ENCODE measurements around the gene NDUFAF8.

The NDUFAF8 gene

DNA sequence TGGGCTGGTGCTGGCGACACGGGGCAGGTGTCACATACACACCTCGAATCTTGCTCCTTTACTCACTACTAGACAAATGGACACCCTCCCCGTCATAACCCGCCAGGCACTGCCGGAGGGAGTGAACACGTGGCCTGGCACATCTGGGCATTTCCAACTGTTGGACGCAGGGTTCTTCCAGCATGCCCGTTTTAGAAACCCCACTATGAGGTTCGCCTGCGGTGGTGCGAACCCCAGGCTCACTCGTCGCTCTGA is 9.5 kb upstream of the NDUFAF8 start:
- TF ChIP-seq, protein P1, sequence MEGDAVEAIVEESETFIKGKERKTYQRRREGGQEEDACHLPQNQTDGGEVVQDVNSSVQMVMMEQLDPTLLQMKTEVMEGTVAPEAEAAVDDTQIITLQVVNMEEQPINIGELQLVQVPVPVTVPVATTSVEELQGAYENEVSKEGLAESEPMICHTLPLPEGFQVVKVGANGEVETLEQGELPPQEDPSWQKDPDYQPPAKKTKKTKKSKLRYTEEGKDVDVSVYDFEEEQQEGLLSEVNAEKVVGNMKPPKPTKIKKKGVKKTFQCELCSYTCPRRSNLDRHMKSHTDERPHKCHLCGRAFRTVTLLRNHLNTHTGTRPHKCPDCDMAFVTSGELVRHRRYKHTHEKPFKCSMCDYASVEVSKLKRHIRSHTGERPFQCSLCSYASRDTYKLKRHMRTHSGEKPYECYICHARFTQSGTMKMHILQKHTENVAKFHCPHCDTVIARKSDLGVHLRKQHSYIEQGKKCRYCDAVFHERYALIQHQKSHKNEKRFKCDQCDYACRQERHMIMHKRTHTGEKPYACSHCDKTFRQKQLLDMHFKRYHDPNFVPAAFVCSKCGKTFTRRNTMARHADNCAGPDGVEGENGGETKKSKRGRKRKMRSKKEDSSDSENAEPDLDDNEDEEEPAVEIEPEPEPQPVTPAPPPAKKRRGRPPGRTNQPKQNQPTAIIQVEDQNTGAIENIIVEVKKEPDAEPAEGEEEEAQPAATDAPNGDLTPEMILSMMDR (IDR thresholded peaks at IDR 0.05; ENCODE audit: insufficient read depth, low read length, poor library complexity, severe bottlenecking) = no peak
- H3K36me3 ChIP-seq (ENCODE audit: control insufficient read depth, insufficient read depth, low read length) = peaks cover 21% of the 10 kb centered on the region
- DNase-seq (ENCODE audit: extremely low read depth, insufficient read length) = peak; percentile 13
- H3K27me3 ChIP-seq (replicated peaks; ENCODE audit: control insufficient read depth, insufficient read depth, low read length) = no peaks in the 10 kb centered on the region
- no peak overlapping the region for H3K4me3 ChIP-seq (replicated peaks; ENCODE audit: low read depth, low read length)

DNA sequence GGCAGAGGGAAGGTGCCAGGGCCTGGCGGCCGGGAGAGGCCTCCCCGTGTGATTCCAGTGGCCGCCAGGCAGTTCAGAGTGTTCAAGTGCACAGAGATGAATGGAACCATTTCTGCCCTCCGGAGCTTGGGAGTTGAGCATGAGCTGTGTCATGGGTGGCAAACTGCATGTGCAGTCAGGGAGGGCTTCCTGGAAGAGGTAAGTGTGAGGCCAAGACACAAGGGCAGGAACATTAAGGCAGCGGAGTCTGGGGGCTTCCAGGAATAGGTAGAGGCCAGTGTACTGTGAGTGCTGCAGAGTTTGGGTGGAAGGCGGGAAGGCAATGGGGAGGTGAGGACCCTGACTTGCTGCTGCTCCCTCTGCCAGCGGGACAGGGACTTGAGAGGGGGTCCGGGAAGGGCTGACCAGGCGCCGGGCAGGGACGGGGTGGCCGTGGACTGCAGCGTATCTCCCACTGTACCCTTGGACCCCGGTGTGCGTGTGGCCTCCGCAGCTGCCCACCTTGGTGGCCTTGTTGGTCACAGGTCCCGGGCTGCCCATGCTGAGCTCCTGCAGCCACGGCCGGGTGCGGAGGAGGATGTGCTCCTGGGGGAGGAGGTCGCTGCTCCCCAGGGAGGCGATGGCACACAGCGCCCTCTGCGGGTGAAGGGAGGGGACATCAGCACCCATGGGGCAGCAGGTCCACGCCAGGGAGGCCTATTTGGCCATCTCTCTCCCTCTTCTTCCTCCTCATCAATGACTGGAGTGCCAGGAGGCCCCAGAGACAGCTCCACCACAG is 8.9 kb upstream of the NDUFAF8 start:
- no peak overlapping the region for H3K4me3 ChIP-seq (replicated peaks; ENCODE audit: low read depth, low read length)
- TF ChIP-seq, protein P1 (IDR thresholded peaks at IDR 0.05; ENCODE audit: insufficient read depth, low read length, poor library complexity, severe bottlenecking) = peak; percentile 42
- H3K27me3 ChIP-seq (replicated peaks; ENCODE audit: control insufficient read depth, insufficient read depth, low read length) = no peaks in the 10 kb centered on the region
- peak; percentile 20 for DNase-seq (ENCODE audit: extremely low read depth, insufficient read length)
- H3K36me3 ChIP-seq (ENCODE audit: control insufficient read depth, insufficient read depth, low read length) = peaks cover 21% of the 10 kb centered on the region

DNA sequence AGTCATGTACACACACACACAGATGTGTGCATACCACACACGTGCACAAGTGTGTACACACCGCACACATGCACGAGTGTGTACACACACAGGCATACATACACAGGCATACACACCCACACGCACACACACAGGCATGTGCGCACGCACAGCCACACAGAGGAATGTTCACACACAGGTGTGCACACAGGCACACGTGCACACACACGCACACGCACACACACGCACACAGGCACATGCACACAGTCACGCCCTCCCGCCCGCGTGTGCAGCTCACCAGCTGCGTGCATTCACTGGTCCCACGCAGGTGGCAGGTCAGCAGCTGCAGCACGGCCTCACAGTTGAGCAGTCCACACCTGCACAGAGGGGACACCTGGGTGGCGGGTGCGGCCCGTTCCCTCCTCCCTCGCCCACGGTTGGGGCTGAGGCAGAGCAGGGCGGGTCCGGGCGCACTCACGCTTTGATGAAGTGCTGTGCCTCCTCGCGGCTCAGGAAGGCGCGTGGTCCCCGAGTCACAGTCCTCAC is 7.9 kb upstream of the NDUFAF8 start:
- TF ChIP-seq, protein P1 (IDR thresholded peaks at IDR 0.05; ENCODE audit: insufficient read depth, low read length, poor library complexity, severe bottlenecking) = no peak
- H3K27me3 ChIP-seq (replicated peaks; ENCODE audit: control insufficient read depth, insufficient read depth, low read length) = no peaks in the 10 kb centered on the region
- peak; percentile 23 for DNase-seq (ENCODE audit: extremely low read depth, insufficient read length)
- no peak overlapping the region for H3K4me3 ChIP-seq (replicated peaks; ENCODE audit: low read depth, low read length)
- peaks cover 23% of the 10 kb centered on the region for H3K36me3 ChIP-seq (ENCODE audit: control insufficient read depth, insufficient read depth, low read length)

DNA sequence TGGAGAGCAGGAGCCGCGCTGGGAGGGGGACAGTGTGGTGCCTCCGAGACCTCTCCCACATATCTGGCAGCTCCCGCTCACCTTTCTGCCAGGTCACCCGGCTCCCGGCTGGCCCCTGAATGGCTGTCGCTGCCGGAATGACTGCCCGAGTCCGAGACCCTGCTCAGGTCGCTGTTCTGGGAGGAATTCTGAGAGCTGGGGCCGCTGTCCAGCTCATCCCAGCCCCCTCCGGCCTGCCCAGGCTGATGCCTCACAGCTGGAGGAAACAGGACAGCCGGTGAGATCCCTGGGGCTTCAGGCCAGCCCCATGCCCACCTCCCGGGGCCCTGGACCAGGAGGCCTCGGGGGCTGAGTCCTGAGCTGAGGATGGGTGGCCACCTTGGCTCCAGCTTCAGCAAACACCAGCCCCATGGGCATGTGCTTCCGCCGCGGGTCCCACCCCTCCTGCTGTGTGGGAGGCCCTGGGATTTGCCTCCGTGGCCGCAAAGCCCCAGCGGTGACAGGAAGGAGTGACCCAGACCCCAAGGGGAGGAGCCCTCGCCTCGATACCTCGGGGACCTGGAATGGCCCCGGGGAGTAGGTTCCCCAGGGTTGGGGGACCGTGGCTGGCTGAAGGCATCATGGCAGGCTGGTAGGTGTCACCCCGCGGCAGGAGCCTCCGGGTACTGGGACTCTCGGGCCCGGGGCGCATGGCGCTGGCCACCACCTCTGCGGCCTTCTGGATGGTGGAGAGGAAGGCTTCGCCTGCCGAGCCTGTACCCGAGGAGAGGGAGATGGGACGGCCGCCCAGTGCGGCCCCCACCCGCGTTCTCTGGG is 7.1 kb upstream of the NDUFAF8 start:
- H3K4me3 ChIP-seq (replicated peaks; ENCODE audit: low read depth, low read length) = no peak overlapping the region
- TF ChIP-seq, protein P1 (IDR thresholded peaks at IDR 0.05; ENCODE audit: insufficient read depth, low read length, poor library complexity, severe bottlenecking) = no peak
- H3K36me3 ChIP-seq (ENCODE audit: control insufficient read depth, insufficient read depth, low read length) = peaks cover 23% of the 10 kb centered on the region
- no peaks in the 10 kb centered on the region for H3K27me3 ChIP-seq (replicated peaks; ENCODE audit: control insufficient read depth, insufficient read depth, low read length)
- peak; percentile 10 for DNase-seq (ENCODE audit: extremely low read depth, insufficient read length)

DNA sequence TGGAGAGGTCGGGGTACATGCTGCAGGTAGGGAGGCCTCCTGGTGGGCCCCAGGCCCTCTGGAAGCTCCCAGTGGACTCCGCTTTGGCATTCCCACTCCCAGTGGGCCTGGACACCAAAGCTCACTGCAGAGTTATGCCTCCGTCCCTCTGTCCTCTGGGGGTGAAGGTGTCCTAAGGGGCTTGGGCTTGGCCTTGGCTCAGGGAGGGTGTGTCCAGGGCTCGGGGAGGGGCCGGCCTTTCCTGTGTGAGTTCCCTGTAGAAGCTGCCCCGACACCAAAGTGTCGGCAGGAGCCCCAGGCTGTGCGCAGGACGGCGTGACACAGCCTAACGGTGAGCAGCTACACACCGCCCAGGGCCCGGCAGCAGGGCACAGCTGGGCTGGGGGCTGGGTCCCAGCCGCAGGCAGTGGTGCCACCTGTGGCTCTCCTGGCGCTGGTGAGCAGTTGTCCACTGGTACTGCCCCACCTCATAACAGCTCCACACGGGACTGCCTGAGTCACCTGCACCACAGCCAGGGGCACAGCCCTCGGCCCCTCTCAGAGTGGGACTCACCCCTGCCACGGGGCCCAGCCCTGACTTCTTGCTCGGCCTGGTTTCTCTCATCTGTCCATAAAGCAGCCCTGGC is 6.4 kb upstream of the NDUFAF8 start:
- TF ChIP-seq, protein P1 (IDR thresholded peaks at IDR 0.05; ENCODE audit: insufficient read depth, low read length, poor library complexity, severe bottlenecking) = no peak
- H3K4me3 ChIP-seq (replicated peaks; ENCODE audit: low read depth, low read length) = no peak overlapping the region
- no peaks in the 10 kb centered on the region for H3K27me3 ChIP-seq (replicated peaks; ENCODE audit: control insufficient read depth, insufficient read depth, low read length)
- peaks cover 23% of the 10 kb centered on the region for H3K36me3 ChIP-seq (ENCODE audit: control insufficient read depth, insufficient read depth, low read length)
- peak; percentile 9 for DNase-seq (ENCODE audit: extremely low read depth, insufficient read length)

All from GM06990 (cell line).